Glutamatergic neuron (in vitro differentiated cells): Measurements from ENCODE around the gene MRPL53. TPM values are rescaled to one million over a fixed set of nuclear protein-coding genes. Genes with fewer than 3 reads are reported as not detected.

Experiments
- DNase-seq: peaks from one replicate; pipeline ENCODE4 v3.0.0; 2022
- H3K27ac Mint-ChIP-seq: one replicate; pipeline ENCODE4 v1.8.0; 2020; ENCODE audit warnings: mild to moderate bottlenecking, mixed read lengths, inconsistent platforms; ENCODE audit not compliant: unreplicated experiment
- H3K27me3 Mint-ChIP-seq: one replicate; pipeline ENCODE4 v1.8.0; 2020; ENCODE audit warnings: mild to moderate bottlenecking, moderate library complexity, mixed read lengths, inconsistent platforms; ENCODE audit not compliant: unreplicated experiment
- H3K36me3 Mint-ChIP-seq: one replicate; pipeline ENCODE4 v1.8.0; 2020; ENCODE audit warnings: mild to moderate bottlenecking, mixed read lengths, inconsistent platforms; ENCODE audit not compliant: unreplicated experiment
- H3K4me1 Mint-ChIP-seq: one replicate; pipeline ENCODE4 v1.8.0; 2020; ENCODE audit warnings: mild to moderate bottlenecking, low read depth, mixed read lengths, inconsistent platforms; ENCODE audit not compliant: unreplicated experiment
- H3K4me3 Mint-ChIP-seq: one replicate; pipeline ENCODE4 v1.8.0; 2020; ENCODE audit warnings: mild to moderate bottlenecking, mixed read lengths, inconsistent platforms; ENCODE audit not compliant: unreplicated experiment
- H3K9me3 Mint-ChIP-seq: one replicate; pipeline ENCODE4 v1.8.0; 2020; ENCODE audit warnings: mild to moderate bottlenecking, moderate library complexity, mixed read lengths, inconsistent platforms; ENCODE audit not compliant: unreplicated experiment
- total RNA-seq: library from RNA; stranded (reverse); fragmentation: NEBNext Ultra II Directional; extraction: Animal tissue kit (Norgen Biotek cat#: 25700); gene quantifications from one replicate; pipeline ENCODE4 v1.2.1, GENCODE V29; 2021; ENCODE audit not compliant: unreplicated experiment
- TF ChIP-seq, protein P1 (sequence below): fragments of 200-600 bp; sonication (generic); IDR thresholded peaks from one replicate; pipeline ENCODE4 v1.5.0; 2021; ENCODE audit not compliant: partially characterized antibody, unreplicated experiment

MRPL53 gene
- total RNA-seq, 1 donor from 2014 or later: 63.9 TPM

- H3K27me3 Mint-ChIP-seq: peaks cover 36% of the 10 kb centered on the region
Observed at GRCh38 chr2:74501335-74502071, 29.0 kb upstream of the MRPL53 start.

DNA sequence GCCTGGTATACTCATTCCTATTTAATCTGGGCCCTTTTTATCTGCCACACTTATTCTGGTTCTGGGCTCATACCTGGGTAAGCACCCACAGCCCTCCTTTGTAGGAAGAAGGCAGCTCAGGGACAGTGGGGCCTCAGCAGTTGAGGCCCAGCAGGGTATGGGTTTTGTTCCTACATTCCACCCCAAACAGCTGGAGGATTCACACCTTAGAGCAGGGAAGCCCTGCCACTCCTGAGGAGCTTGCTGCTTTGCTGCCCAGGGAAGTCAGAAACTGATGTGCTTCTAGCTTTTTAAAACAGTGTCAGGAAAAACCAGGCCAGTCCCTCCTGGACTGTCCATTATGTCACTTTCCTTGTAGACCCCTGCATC lies 28.1 kb upstream of the MRPL53 start:
- DNase-seq: no peak
- H3K4me3 Mint-ChIP-seq: peak overlapping the region; percentile 66

More at GRCh38 chr2:74501335-74502071, 29.0 kb upstream of the MRPL53 start:
- no peak for DNase-seq
- TF ChIP-seq, protein P1, sequence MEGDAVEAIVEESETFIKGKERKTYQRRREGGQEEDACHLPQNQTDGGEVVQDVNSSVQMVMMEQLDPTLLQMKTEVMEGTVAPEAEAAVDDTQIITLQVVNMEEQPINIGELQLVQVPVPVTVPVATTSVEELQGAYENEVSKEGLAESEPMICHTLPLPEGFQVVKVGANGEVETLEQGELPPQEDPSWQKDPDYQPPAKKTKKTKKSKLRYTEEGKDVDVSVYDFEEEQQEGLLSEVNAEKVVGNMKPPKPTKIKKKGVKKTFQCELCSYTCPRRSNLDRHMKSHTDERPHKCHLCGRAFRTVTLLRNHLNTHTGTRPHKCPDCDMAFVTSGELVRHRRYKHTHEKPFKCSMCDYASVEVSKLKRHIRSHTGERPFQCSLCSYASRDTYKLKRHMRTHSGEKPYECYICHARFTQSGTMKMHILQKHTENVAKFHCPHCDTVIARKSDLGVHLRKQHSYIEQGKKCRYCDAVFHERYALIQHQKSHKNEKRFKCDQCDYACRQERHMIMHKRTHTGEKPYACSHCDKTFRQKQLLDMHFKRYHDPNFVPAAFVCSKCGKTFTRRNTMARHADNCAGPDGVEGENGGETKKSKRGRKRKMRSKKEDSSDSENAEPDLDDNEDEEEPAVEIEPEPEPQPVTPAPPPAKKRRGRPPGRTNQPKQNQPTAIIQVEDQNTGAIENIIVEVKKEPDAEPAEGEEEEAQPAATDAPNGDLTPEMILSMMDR: no peak
- H3K4me1 Mint-ChIP-seq: peaks cover 15% of the 10 kb centered on the region
- H3K4me3 Mint-ChIP-seq: peak overlapping the region; percentile 82
- H3K36me3 Mint-ChIP-seq: peaks cover 10% of the 10 kb centered on the region
- peaks cover 8% of the 10 kb centered on the region for H3K9me3 Mint-ChIP-seq
- H3K27ac Mint-ChIP-seq: peak overlapping the region; percentile 84

DNA sequence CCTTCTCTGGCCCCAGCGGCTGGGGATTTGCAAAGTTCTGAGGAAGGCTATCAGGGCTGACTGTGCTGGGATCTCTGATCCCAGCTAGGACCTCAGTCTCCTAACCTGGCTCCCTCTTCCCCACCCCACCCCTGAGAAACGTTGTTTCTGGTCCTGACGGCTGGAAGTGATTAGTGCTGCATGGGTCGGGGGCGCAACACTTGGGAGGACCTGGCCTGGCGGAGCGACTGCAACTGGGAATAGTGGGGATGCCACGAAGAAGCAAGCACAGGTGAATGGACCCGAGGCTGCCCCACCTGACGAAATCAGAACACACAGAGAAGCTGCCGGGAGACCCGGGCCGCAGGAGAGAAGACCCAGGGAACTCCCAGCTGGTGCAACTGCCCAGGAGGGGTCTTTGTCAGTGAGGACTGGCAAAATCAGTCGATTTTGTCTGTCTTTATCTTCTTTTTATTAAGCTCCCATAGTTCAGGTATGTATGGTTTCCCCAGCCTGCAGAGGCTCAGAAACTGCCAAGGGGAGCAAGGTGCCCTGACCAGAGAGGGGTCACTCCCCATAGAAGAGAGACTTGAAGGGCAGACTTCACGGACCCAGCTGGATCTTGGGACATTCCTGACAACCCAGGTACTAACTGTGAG lies 27.6 kb upstream of the MRPL53 start:
- no peak for DNase-seq
- Mint-ChIP-seq H3K27ac (peak overlapping the region; percentile 22), H3K27me3 (peaks cover 36% of the 10 kb centered on the region), H3K9me3 (peaks cover 8% of the 10 kb centered on the region), H3K4me3 (peak overlapping the region; percentile 66), H3K4me1 (peaks cover 15% of the 10 kb centered on the region), H3K36me3 (peaks cover 16% of the 10 kb centered on the region)
- TF ChIP-seq, protein P1: no peak

More for the DNA sequence above, 28.1 kb upstream of the MRPL53 start:
- TF ChIP-seq, protein P1: no peak
- H3K27ac Mint-ChIP-seq: no peak overlapping the region
- peaks cover 36% of the 10 kb centered on the region for H3K27me3 Mint-ChIP-seq
- peaks cover 16% of the 10 kb centered on the region for H3K36me3 Mint-ChIP-seq
- peaks cover 15% of the 10 kb centered on the region for H3K4me1 Mint-ChIP-seq
- peaks cover 8% of the 10 kb centered on the region for H3K9me3 Mint-ChIP-seq

DNA sequence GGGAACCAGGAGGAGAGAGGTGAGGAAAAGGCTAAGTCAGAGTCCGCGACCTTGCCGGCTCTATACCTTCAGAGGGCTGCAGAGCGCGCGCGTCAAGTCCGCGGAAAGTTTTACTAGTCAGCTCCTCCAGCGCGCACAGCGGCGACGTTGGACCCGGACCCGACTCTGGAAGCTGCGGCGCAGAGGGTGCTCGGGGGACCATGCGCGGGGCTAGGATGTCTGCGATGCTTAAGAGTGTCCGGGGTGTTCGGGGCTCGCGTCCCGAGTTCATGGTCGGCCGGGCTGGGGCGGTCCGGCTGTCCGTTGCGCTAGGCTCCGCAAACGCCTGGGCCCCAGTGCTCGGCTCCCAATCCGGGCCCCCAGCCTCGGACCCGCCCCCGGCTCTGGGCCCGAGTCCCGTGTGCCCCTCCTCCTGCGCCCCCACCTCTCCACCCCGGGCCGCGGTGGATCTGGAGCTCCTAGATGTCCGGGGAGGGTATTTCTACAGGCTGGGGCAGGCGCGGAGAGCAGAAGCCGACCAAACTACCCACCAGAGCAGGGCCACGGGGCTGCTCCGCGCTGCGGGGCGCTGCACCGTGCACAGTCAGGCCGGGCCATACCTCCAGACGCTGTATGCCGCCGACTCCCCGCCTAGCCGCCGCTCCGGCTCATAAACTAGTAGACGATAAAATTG lies 26.9 kb upstream of the MRPL53 start, which contains the start of gene LBX2:
Gene LBX2, minus strand, starts transcription at position 337 of the 673 bp plus-strand sequence. Its CDS starts 66 bp downstream, at position 271.
- Mint-ChIP-seq H3K36me3 (peaks cover 12% of the 10 kb centered on the region), H3K4me1 (peaks cover 15% of the 10 kb centered on the region), H3K9me3 (peaks cover 8% of the 10 kb centered on the region), H3K27me3 (peaks cover 31% of the 10 kb centered on the region), H3K27ac (peak within 1 kb of the TSS; percentile 22), H3K4me3 (peak within 1 kb of the TSS; percentile 86)
- TF ChIP-seq, protein P1: no peak
- DNase-seq: peak; percentile 26
